ENCODE results near the gene ANKRD50.

GRCh38 chr4:124753941-124754581 is 41.5 kb upstream of the ANKRD50 start:
- TF ChIP-seq ZBTB33 (CRISPR knock-in tag; IDR thresholded peaks at IDR 0.05) (no peak), TEAD4 (IDR thresholded peaks at IDR 0.05; ENCODE audit: low read length) (no peak), TEAD4 (CRISPR knock-in tag; IDR thresholded peaks at IDR 0.05; ENCODE audit: borderline replicate concordance) (no peak)
